Parathyroid adenoma (tissue), 2 donors: ENCODE results near the gene LIMA1.
"Not testable (repeated sequence)": the region's sequence is repeated elsewhere in the genome, so short reads cannot be mapped to it uniquely, and the experiment has no call there.

Experiments used
- H2AFZ ChIP-seq: fragments of 300-600 bp; sonication (generic); one replicate; pipeline ENCODE4 v1.7.0; 2017; ENCODE audit warnings: antibody characterized with exemption, mild to moderate bottlenecking
- H3K27ac ChIP-seq: fragments of 300-600 bp; sonication (generic); one replicate; pipeline ENCODE4 v1.7.0; 2017
- H3K27me3 ChIP-seq: fragments of 300-600 bp; sonication (generic); one replicate; pipeline ENCODE4 v1.7.0; 2017; ENCODE audit warnings: low read length; ENCODE audit not compliant: control insufficient read depth, insufficient read depth
- H3K36me3 ChIP-seq: fragments of 300-600 bp; sonication (generic); one replicate; pipeline ENCODE4 v1.7.0; 2017; ENCODE audit warnings: low read length; ENCODE audit not compliant: control insufficient read depth, insufficient read depth
- H3K4me1 ChIP-seq: fragments of 300-600 bp; sonication (generic); one replicate; pipeline ENCODE4 v1.7.0; 2017; ENCODE audit warnings: control low read depth
- H3K4me2 ChIP-seq: fragments of 300-600 bp; sonication (generic); one replicate; pipeline ENCODE4 v1.7.0; 2017; ENCODE audit warnings: low read length
- H3K4me3 ChIP-seq: fragments of 300-600 bp; sonication (generic); one replicate; pipeline ENCODE4 v1.7.0; 2017; ENCODE audit warnings: low read depth, low read length
- H3K79me2 ChIP-seq: fragments of 300-600 bp; sonication (generic); one replicate; pipeline ENCODE4 v1.7.0; 2017; ENCODE audit warnings: control low read depth
- H3K9ac ChIP-seq: fragments of 300-600 bp; sonication (generic); one replicate; pipeline ENCODE4 v1.7.0; 2017; ENCODE audit warnings: mild to moderate bottlenecking
- H3K9me3 ChIP-seq: fragments of 300-600 bp; sonication (generic); one replicate; pipeline ENCODE4 v1.7.0; 2017; ENCODE audit warnings: low read length; ENCODE audit not compliant: control insufficient read depth
- TF ChIP-seq, protein P1 (sequence below): fragments of 300-600 bp; sonication (generic); IDR thresholded peaks from one replicate; pipeline ENCODE4 v1.7.0; 2017; ENCODE audit warnings: antibody characterized with exemption, mild to moderate bottlenecking
- donor health status: primary hyperparathyroidism.

The LIMA1 gene

DNA sequence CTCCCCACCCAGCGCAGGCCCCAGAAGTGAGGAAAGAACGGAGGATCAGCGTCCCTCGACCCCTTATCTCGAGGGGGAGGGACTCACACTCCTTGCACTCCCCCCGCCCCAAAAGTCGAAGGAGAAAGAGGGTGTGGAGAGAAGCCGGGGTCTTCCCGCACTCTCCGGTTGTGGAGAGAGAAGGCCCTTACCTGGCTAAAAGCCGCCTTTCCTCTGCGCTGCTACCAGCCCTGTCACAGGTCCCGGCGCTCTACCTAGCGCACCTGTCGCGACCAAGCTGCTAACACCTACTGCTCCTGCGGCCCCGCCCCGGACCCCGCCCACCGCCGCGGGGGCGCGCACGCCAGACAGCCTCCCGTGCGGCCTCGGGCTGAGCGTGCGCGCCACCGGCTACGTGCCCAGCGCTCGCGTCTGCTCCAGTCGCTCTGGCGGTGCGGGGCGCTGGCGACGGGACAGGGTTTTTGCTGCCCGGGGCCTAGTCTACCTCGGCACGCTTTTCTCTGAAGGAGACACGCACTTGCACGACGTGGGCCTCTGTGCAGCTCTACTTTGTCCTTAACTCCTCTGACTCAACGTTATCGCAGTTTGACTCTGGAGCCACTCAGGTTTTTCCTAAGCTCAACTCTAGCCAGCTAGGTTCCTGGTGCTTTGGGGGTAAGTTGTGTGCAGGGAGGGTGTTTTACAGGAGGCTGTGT is at the start of gene LIMA1:
Gene LIMA1 (minus strand): TSS at position 292 of the 695 bp plus-strand sequence. CDS start 34,769 bp downstream, outside the sequence.
- Histone ChIP-seq H2AFZ (peak within 1 kb of the TSS; percentile 98), H3K27ac (peak within 1 kb of the TSS; percentile 73), H3K9me3 (no peaks in the 10 kb centered on the region), H3K4me2 (peak within 1 kb of the TSS; percentile 90), H3K9ac (peak within 1 kb of the TSS; percentile 38), H3K36me3 (no peaks in the 10 kb centered on the region), H3K79me2 (peaks cover 6% of the 10 kb centered on the region), H3K4me3 (peak within 1 kb of the TSS; percentile 93), H3K27me3 (no peaks in the 10 kb centered on the region), H3K4me1 (peaks cover 6% of the 10 kb centered on the region)
- TF ChIP-seq, protein P1, sequence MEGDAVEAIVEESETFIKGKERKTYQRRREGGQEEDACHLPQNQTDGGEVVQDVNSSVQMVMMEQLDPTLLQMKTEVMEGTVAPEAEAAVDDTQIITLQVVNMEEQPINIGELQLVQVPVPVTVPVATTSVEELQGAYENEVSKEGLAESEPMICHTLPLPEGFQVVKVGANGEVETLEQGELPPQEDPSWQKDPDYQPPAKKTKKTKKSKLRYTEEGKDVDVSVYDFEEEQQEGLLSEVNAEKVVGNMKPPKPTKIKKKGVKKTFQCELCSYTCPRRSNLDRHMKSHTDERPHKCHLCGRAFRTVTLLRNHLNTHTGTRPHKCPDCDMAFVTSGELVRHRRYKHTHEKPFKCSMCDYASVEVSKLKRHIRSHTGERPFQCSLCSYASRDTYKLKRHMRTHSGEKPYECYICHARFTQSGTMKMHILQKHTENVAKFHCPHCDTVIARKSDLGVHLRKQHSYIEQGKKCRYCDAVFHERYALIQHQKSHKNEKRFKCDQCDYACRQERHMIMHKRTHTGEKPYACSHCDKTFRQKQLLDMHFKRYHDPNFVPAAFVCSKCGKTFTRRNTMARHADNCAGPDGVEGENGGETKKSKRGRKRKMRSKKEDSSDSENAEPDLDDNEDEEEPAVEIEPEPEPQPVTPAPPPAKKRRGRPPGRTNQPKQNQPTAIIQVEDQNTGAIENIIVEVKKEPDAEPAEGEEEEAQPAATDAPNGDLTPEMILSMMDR: peak; percentile 41

DNA sequence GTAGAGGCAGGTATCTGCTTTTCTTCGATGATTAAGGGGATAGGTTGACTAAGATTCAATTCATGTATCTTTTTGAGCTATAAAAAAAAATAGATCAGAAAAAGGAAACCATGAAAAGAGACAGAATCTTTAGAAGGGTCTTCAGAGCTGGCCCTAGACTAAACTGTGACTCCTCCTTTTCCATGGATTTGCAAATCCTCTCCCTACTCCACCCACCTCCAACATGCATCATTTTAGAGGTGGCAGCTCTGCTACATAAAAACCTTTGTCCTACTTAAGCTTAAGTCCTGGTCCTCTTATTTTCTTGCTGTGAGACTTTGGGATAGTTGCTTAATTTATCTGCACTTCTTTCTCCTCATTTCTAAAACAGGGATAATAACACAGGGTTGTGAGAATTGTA is 48.4 kb upstream of the LIMA1 start:
- Histone ChIP-seq H3K9me3 (no peaks in the 10 kb centered on the region), H3K27ac (no peak overlapping the region), H3K27me3 (no peaks in the 10 kb centered on the region), H2AFZ (no peak overlapping the region), H3K9ac (no peak overlapping the region), H3K4me3 (no peak overlapping the region), H3K79me2 (no peaks in the 10 kb centered on the region), H3K4me1 (no peaks in the 10 kb centered on the region), H3K4me2 (no peak overlapping the region), H3K36me3 (no peaks in the 10 kb centered on the region)
- TF ChIP-seq, protein P1: no peak

DNA sequence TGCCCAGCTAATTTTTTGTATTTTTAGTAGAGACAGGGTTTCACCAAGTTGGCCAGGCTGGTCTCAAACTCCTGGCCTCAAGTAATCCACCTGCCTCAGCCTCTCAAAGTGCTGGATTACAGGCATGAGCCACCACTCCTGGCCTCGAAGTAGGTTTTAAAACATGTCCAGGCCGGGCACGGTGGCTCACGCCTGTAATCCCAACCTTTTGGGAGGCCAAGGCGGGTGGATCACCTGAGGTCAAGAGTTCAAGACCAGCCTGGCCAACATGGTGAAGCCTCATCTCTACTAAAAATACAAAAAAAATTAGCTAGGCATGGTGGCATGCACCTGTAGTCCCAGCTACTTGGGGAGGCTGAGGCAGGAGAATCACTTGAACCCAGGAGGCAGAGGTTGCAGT is 45.3 kb upstream of the LIMA1 start:
- H3K9me3 ChIP-seq, H3K79me2 ChIP-seq, H2AFZ ChIP-seq, H3K4me2 ChIP-seq, H3K4me1 ChIP-seq, H3K27ac ChIP-seq, H3K9ac ChIP-seq, H3K36me3 ChIP-seq, H3K4me3 ChIP-seq, H3K27me3 ChIP-seq: not testable (repeated sequence)

DNA sequence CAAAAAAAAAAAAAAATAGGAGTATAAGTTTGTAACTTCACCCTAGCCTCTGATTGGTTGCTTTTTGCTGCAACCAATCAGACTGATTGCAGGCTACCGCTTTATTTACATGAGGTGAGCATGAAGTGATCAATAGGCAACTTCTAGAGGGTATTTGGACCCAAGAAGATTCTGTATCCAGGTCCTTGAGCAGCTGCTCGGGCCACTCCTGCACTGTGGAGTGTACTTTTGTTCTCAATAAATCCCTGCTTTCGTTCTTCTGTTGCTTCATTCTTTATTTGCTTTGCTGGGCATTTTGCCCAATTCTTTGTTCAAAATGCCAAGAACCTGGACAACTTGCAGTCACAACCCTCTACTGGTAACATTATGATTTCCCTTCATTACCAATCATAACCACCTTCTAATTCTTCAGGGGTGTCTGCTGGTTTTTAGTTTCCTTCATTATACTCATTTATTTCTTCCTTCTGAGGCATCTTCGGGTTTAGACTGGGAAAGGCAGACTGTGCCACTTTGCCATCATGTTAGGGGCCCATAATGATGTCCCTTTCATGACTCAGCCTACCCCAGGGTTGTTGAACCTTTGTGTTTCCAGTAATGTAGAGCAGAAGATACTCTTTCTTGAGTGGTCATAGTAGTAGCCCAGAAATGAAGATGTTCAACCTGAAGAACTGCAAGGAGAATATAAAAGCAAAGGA is 43.4 kb upstream of the LIMA1 start:
- Histone ChIP-seq H3K4me1 (no peaks in the 10 kb centered on the region), H3K36me3 (no peaks in the 10 kb centered on the region), H3K4me2 (no peak overlapping the region), H3K4me3 (no peak overlapping the region), H3K9ac (no peak overlapping the region), H3K79me2 (no peaks in the 10 kb centered on the region), H3K9me3 (no peaks in the 10 kb centered on the region), H3K27ac (no peak overlapping the region), H3K27me3 (no peaks in the 10 kb centered on the region), H2AFZ (no peak overlapping the region)
- TF ChIP-seq, protein P1: no peak

DNA sequence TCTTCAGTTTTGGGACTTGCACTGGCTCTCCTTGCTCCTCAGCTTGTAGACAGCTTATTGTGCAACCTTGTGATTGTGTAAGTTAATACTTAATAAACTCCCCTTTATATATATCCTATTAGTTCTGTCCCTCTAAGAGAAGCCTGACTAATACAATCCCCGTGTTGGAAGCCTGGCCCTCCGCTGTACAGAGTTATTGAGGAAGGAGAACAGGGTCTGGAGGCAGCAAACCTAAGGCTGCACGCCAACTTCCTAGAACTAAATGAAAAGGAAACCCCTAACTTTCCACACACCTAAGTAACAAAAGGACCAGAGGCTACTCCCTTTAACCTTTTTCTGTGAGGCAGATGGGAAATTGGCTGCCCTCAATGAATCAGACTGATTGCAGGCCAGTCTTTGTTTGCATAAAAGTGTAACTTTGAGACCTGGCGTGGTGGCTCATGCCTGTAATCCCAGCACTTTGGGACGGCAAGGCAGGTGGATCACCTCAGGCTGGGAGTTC is 42.6 kb upstream of the LIMA1 start:
- H3K9me3 ChIP-seq: no peaks in the 10 kb centered on the region
- no peak overlapping the region for H3K4me2 ChIP-seq
- no peak overlapping the region for H3K9ac ChIP-seq
- no peak overlapping the region for H2AFZ ChIP-seq
- H3K27me3 ChIP-seq: no peaks in the 10 kb centered on the region
- no peaks in the 10 kb centered on the region for H3K79me2 ChIP-seq
- no peaks in the 10 kb centered on the region for H3K4me1 ChIP-seq
- TF ChIP-seq, protein P1: no peak
- H3K4me3 ChIP-seq: no peak overlapping the region
- H3K36me3 ChIP-seq: no peaks in the 10 kb centered on the region
- no peak overlapping the region for H3K27ac ChIP-seq

DNA sequence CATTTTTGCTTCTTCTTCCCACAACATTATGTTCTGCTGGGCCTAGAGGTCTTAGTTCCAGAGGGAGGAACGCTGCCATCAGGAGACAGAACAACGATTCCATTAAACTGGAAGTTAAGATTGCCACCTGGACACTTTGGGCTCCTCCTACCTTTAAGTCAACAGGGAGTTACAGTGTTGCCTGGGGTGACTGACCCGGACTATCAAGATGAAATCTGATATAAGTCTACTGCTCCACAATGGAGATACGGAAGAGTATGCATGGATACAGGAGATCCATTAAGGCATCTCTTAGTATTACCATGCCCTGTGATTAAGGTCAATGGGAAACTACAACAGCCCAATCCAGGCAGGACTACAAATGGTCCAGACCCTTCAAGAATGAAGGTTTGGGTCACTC is 41.5 kb upstream of the LIMA1 start:
- not testable (repeated sequence) for H3K27ac ChIP-seq, H3K79me2 ChIP-seq, H3K4me1 ChIP-seq, H3K9me3 ChIP-seq, H3K4me2 ChIP-seq, H3K36me3 ChIP-seq, H2AFZ ChIP-seq, H3K9ac ChIP-seq, H3K27me3 ChIP-seq, H3K4me3 ChIP-seq

DNA sequence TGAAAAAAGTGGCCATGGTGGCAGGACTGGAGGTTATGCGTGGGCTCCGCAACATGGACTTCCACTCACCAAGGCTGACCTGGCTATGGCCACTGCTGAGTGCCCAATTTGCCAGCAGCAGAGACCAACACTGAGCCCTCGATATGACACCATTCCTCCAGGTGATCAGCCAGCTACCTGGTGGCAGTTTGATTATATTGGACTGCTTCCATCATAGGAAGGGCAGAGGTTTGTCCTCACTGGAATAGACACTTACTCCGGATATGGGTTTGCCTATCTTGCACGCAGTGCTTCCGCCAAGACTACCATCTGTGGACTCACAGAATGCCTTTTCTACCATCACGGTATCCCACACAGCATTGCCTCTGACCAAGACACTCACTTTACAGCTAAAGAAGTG is 40.8 kb upstream of the LIMA1 start:
- H3K9ac ChIP-seq, H2AFZ ChIP-seq, H3K9me3 ChIP-seq, H3K4me2 ChIP-seq, H3K36me3 ChIP-seq, H3K27me3 ChIP-seq, H3K4me3 ChIP-seq, H3K79me2 ChIP-seq, H3K4me1 ChIP-seq, H3K27ac ChIP-seq: not testable (repeated sequence)
